NCI-H524 (cell line): ENCODE data around the gene CSNK2A1.
"Not testable (repeated sequence)": the region's sequence is repeated elsewhere in the genome, so short reads cannot be mapped to it uniquely, and the experiment has no call there.

Experiments used
- DNase-seq, 2 experiments: peaks; one replicate each; lab custom pipeline; 2025; lab: John Stamatoyannopoulos, UW

The CSNK2A1 gene

GRCh38 chr20:533526-533925 is 10.1 kb downstream of the CSNK2A1 start:
- DNase-seq, result no peak

GRCh38 chr20:532530-532929 is 11.1 kb downstream of the CSNK2A1 start:
- DNase-seq, result no peak

GRCh38 chr20:531608-532007 is 12.0 kb downstream of the CSNK2A1 start:
- DNase-seq, result no peak

GRCh38 chr20:530321-530720 is 13.3 kb downstream of the CSNK2A1 start:
- no peak for DNase-seq

- no peak for DNase-seq
Observed at GRCh38 chr20:528923-529604, 14.5 kb downstream of the CSNK2A1 start.

- no peak for DNase-seq
Observed at GRCh38 chr20:527571-527886, 16.1 kb downstream of the CSNK2A1 start.

GRCh38 chr20:521860-522259 is 21.7 kb downstream of the CSNK2A1 start:
- DNase-seq, result no peak

GRCh38 chr20:519999-520398 is 23.6 kb downstream of the CSNK2A1 start:
- no peak for DNase-seq

GRCh38 chr20:517221-517620 is 26.4 kb downstream of the CSNK2A1 start:
- no peak for DNase-seq

GRCh38 chr20:516799-517198 is 26.8 kb downstream of the CSNK2A1 start:
- no peak for DNase-seq

GRCh38 chr20:515696-516095 is 27.9 kb downstream of the CSNK2A1 start:
- no peak for DNase-seq

GRCh38 chr20:513429-513828 is 30.2 kb downstream of the CSNK2A1 start:
- no peak for DNase-seq

GRCh38 chr20:510328-511057 is 33.1 kb downstream of the CSNK2A1 start:
- not testable (repeated sequence) for DNase-seq

- DNase-seq, result not testable (repeated sequence)
Observed at GRCh38 chr20:508364-508787, 35.2 kb downstream of the CSNK2A1 start.

GRCh38 chr20:507761-508332 is 35.7 kb downstream of the CSNK2A1 start:
- DNase-seq, result no peak

GRCh38 chr20:507006-507758 is 36.4 kb downstream of the CSNK2A1 start:
- no peak for DNase-seq

- DNase-seq, result no peak
Observed at GRCh38 chr20:504632-505075, 38.9 kb downstream of the CSNK2A1 start.

- no peak for DNase-seq
Observed at GRCh38 chr20:503048-503737, 40.4 kb downstream of the CSNK2A1 start.

- no peak for DNase-seq
Observed at GRCh38 chr20:497979-498378, 45.6 kb downstream of the CSNK2A1 start.

- no peak for DNase-seq
Observed at GRCh38 chr20:496126-496696, 47.4 kb downstream of the CSNK2A1 start.

- DNase-seq, result no peak
Observed at GRCh38 chr20:492159-492558, 51.4 kb downstream of the CSNK2A1 start.

- no peak for DNase-seq
Observed at GRCh38 chr20:487655-488054, 55.9 kb downstream of the CSNK2A1 start.
